PFSK-1 (cell line): ENCODE results near the gene HAGHL.

Experiments
- FOXP2 ChIP-seq: optimal IDR thresholded peaks from 2 replicates; pipeline ENCODE3; 2011; ENCODE audit warnings: borderline replicate concordance, control low read depth, inconsistent platforms; ENCODE audit not compliant: insufficient read depth; ENCODE audit errors: extremely low read length, extremely low read depth
- POLR2AphosphoS5 ChIP-seq: IDR thresholded peaks from 2 replicates; pipeline ENCODE4 v1.6.1; 2012; ENCODE audit warnings: low read depth, mild to moderate bottlenecking, control low read depth, low read length, moderate library complexity
- SIN3A ChIP-seq: IDR thresholded peaks from 2 replicates; pipeline ENCODE4 v1.6.1; 2012; ENCODE audit warnings: mild to moderate bottlenecking, low read length, moderate library complexity, borderline replicate concordance; ENCODE audit not compliant: insufficient read depth
- TAF1 ChIP-seq: IDR thresholded peaks from 2 replicates; pipeline ENCODE4 v1.6.1; 2012; ENCODE audit warnings: low read length, control low read depth, borderline replicate concordance; ENCODE audit not compliant: insufficient read depth
- TF ChIP-seq, protein P1 (sequence below), 2 experiments: IDR thresholded peaks; 2 replicates each; pipeline versions ENCODE4 v1.6.1 to v1.8.0; 2011 to 2012; ENCODE audit warnings: low read depth in 2 of 2, low read length in 2 of 2, control low read depth in 1 of 2, inconsistent platforms in 1 of 2, mild to moderate bottlenecking in 1 of 2, moderate library complexity in 1 of 2; ENCODE audit not compliant: insufficient read depth in 1 of 2

The HAGHL gene

GRCh38 chr16:707062-707538, 19.8 kb upstream of the HAGHL start:
- TF ChIP-seq TAF1 (no peak), POLR2AphosphoS5 (no peak), SIN3A (no peak), FOXP2 (no peak)
- TF ChIP-seq, protein P1, sequence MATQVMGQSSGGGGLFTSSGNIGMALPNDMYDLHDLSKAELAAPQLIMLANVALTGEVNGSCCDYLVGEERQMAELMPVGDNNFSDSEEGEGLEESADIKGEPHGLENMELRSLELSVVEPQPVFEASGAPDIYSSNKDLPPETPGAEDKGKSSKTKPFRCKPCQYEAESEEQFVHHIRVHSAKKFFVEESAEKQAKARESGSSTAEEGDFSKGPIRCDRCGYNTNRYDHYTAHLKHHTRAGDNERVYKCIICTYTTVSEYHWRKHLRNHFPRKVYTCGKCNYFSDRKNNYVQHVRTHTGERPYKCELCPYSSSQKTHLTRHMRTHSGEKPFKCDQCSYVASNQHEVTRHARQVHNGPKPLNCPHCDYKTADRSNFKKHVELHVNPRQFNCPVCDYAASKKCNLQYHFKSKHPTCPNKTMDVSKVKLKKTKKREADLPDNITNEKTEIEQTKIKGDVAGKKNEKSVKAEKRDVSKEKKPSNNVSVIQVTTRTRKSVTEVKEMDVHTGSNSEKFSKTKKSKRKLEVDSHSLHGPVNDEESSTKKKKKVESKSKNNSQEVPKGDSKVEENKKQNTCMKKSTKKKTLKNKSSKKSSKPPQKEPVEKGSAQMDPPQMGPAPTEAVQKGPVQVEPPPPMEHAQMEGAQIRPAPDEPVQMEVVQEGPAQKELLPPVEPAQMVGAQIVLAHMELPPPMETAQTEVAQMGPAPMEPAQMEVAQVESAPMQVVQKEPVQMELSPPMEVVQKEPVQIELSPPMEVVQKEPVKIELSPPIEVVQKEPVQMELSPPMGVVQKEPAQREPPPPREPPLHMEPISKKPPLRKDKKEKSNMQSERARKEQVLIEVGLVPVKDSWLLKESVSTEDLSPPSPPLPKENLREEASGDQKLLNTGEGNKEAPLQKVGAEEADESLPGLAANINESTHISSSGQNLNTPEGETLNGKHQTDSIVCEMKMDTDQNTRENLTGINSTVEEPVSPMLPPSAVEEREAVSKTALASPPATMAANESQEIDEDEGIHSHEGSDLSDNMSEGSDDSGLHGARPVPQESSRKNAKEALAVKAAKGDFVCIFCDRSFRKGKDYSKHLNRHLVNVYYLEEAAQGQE (IDR thresholded peaks at IDR 0.05; ENCODE audit: insufficient read depth in 1 of 2, low read depth in 2 of 2, low read length in 2 of 2): no peak

GRCh38 chr16:708019-708418, 18.9 kb upstream of the HAGHL start:
- TF ChIP-seq POLR2AphosphoS5 (no peak), FOXP2 (no peak), TAF1 (no peak), SIN3A (no peak)
- TF ChIP-seq, protein P1 (IDR thresholded peaks at IDR 0.05; ENCODE audit: insufficient read depth in 1 of 2, low read depth in 2 of 2, low read length in 2 of 2): no peak

GRCh38 chr16:708959-709358, 17.9 kb upstream of the HAGHL start:
- TF ChIP-seq TAF1: no peak
- no peak for TF ChIP-seq POLR2AphosphoS5
- no peak for TF ChIP-seq SIN3A
- TF ChIP-seq, protein P1 (IDR thresholded peaks at IDR 0.05; ENCODE audit: insufficient read depth in 1 of 2, low read depth in 2 of 2, low read length in 2 of 2): no peak
- TF ChIP-seq FOXP2: no peak

- TF ChIP-seq FOXP2 (no peak), SIN3A (no peak), TAF1 (no peak), POLR2AphosphoS5 (no peak)
- TF ChIP-seq, protein P1 (IDR thresholded peaks at IDR 0.05; ENCODE audit: insufficient read depth in 1 of 2, low read depth in 2 of 2, low read length in 2 of 2): no peak
These were observed 17.1 kb upstream of the HAGHL start for GRCh38 chr16:709566-710499.
